GM12865 (cell line): ENCODE data around the gene RANBP9.
A peak's percentile ranks its signal among the peaks of the same experiment; 100 is the strongest.

Source experiments
- DNase-seq: peaks from one replicate; pipeline ENCODE4 v3.0.0; 2010; ENCODE audit warnings: low read depth
- H3K4me3 ChIP-seq: 2 replicates; pipeline ENCODE4 v1.5.1; 2011; ENCODE audit warnings: mild to moderate bottlenecking, low read depth, low read length, control low read depth
- CTCF ChIP-seq: IDR thresholded peaks from 2 replicates; pipeline ENCODE4 v1.5.1; 2011; ENCODE audit warnings: low read length, control low read depth, low read depth, inconsistent platforms; ENCODE audit not compliant: insufficient read depth; ENCODE audit errors: missing control alignments

Gene RANBP9

DNA sequence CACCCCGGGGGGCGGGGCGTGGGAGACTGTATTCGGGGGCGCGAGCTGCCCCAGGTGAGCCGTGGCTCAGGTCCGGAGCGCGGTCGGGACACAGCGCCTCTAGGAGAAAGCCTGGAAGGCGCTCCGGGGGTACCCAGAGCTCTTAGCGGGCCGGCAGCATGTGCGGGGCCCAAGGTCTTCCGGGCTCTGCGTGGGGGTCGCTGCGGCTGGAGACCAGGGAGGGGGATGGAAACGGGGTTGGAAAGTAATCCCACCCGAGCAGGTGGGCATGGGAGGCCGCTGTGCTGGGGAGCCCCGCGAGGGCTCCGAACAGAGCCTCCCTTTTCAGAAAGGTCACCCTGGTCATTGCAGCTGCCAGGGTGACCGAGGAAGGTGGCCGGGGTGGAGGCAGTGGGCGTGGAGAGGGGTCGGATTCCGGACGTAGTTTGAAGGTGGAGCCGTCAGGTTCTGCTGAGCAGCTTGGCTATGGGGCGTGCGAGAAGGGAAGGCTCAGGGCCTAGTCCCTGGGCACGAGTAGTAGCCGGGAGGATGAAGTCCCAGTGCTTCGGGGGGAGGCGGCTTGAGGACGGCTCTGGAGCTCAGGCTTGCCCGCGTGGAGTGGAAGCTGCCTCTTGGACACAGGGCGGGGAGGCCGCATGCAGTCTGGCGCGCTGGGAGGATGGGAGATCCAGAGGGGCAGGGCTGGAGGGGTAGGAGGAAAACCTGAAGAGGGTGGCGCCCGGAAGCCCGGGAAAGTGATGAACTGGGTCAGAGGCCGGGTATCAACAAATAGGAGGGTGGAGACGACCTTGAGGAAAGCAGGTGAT is 136.9 kb downstream of the RANBP9 start, which contains the start of gene SIRT5:
SIRT5 (plus strand) TSS at position 31 of the 806 bp plus-strand sequence. CDS start 9,510 bp downstream, outside the sequence.
- DNase-seq, result peak; percentile 94
- peak within 1 kb of the TSS; percentile 97 for H3K4me3 ChIP-seq
- peak; percentile 79 for TF ChIP-seq CTCF

- H3K4me3 ChIP-seq, result peak overlapping the region; percentile 97
- TF ChIP-seq CTCF, result peak; percentile 33
- DNase-seq, result peak; percentile 98
These were observed 137.5 kb downstream of the RANBP9 start for GRCh38 chr6:13574149-13574570.

GRCh38 chr6:13573669-13574110 is 137.9 kb downstream of the RANBP9 start:
- peak; percentile 40 for DNase-seq
- peak overlapping the region; percentile 97 for H3K4me3 ChIP-seq
- TF ChIP-seq CTCF, result no peak

- TF ChIP-seq CTCF, result no peak
- peak overlapping the region; percentile 97 for H3K4me3 ChIP-seq
- peak; percentile 5 for DNase-seq
These were observed 138.5 kb downstream of the RANBP9 start for GRCh38 chr6:13572951-13573654.

- no peak for TF ChIP-seq CTCF
- DNase-seq, result no peak
- no peak overlapping the region for H3K4me3 ChIP-seq
These were observed 139.4 kb downstream of the RANBP9 start for GRCh38 chr6:13572240-13572639.
